WTC11 (cell line): ENCODE results near the gene QSOX2. TPM values are rescaled to one million over a fixed set of nuclear protein-coding genes. Genes with fewer than 3 reads are reported as not detected.

Experiments used
- ATAC-seq: fragments of 200-7000 bp; cut with Tn5 transposase; 2 replicates; pipeline ENCODE4 v1.10.0; 2021; ENCODE audit warnings: mild to moderate bottlenecking, moderate library complexity
- CTCF ChIA-PET: fragments of 300-600 bp; sonication (Branson Sonifier 250); formaldehyde crosslinking; loops from one replicate; lab custom pipeline; 2021; ENCODE audit warnings: antibody characterized with exemption; lab: Charles Lee
- POLR2A ChIA-PET: fragments of 350-600 bp; sonication (Branson Sonifier 250); formaldehyde crosslinking; loops from one replicate; lab custom pipeline; 2021; ENCODE audit warnings: antibody characterized with exemption; lab: Charles Lee
- DNase-seq: peaks from one replicate; pipeline ENCODE4 v3.0.0; 2021; ENCODE audit warnings: low spot score
- H3K27ac Mint-ChIP-seq: 2 replicates; pipeline ENCODE4 v1.8.0; 2021; ENCODE audit warnings: mixed read lengths
- H3K27me3 Mint-ChIP-seq: 2 replicates; pipeline ENCODE4 v1.8.0; 2021; ENCODE audit warnings: low read depth, mild to moderate bottlenecking, moderate library complexity, mixed read lengths
- H3K36me3 Mint-ChIP-seq: 2 replicates; pipeline ENCODE4 v1.8.0; 2021; ENCODE audit warnings: mixed read lengths
- H3K4me1 Mint-ChIP-seq: 2 replicates; pipeline ENCODE4 v1.8.0; 2022; ENCODE audit warnings: mixed read lengths
- H3K4me3 Mint-ChIP-seq: 2 replicates; pipeline ENCODE4 v1.8.0; 2021; ENCODE audit warnings: mild to moderate bottlenecking, moderate library complexity, mixed read lengths
- H3K9me3 Mint-ChIP-seq: 2 replicates; pipeline ENCODE4 v1.8.0; 2021; ENCODE audit warnings: mixed read lengths
- CREB1 ChIP-seq: sonication (generic); formaldehyde crosslinking; IDR thresholded peaks from 2 replicates; pipeline ENCODE4 v1.8.0; 2023; ENCODE audit warnings: mild to moderate bottlenecking, missing genetic modification reagents
- CREM ChIP-seq: sonication (generic); formaldehyde crosslinking; IDR thresholded peaks from 2 replicates; pipeline ENCODE4 v1.8.1; 2022; ENCODE audit warnings: mild to moderate bottlenecking, missing genetic modification reagents, moderate library complexity
- ETV6 ChIP-seq: sonication (generic); formaldehyde crosslinking; IDR thresholded peaks from 2 replicates; pipeline ENCODE4 v1.8.1; 2022; ENCODE audit warnings: mild to moderate bottlenecking, missing genetic modification reagents
- FOXJ3 ChIP-seq: sonication (generic); formaldehyde crosslinking; IDR thresholded peaks from 2 replicates; pipeline ENCODE4 v1.9.0; 2021; ENCODE audit warnings: missing genetic modification reagents, mild to moderate bottlenecking, borderline replicate concordance
- IRF2 ChIP-seq: sonication (generic); formaldehyde crosslinking; IDR thresholded peaks from 2 replicates; pipeline ENCODE4 v1.8.0; 2022; ENCODE audit warnings: low read depth, missing genetic modification reagents, borderline replicate concordance
- MYBL2 ChIP-seq: sonication (generic); formaldehyde crosslinking; IDR thresholded peaks from 2 replicates; pipeline ENCODE4 v1.8.1; 2023; ENCODE audit warnings: mild to moderate bottlenecking, moderate library complexity, missing genetic modification reagents
- SMAD3 ChIP-seq: sonication (generic); formaldehyde crosslinking; IDR thresholded peaks from 2 replicates; pipeline ENCODE4 v1.8.0; 2022; ENCODE audit warnings: missing genetic modification reagents, mild to moderate bottlenecking, borderline replicate concordance
- SP1 ChIP-seq: sonication (generic); formaldehyde crosslinking; conservative IDR thresholded peaks from 2 replicates; pipeline ENCODE4 v1.8.1; 2022; ENCODE audit warnings: missing genetic modification reagents
- ZNF232 ChIP-seq: sonication (generic); formaldehyde crosslinking; IDR thresholded peaks from 2 replicates; pipeline ENCODE4 v1.8.0; 2022; ENCODE audit warnings: mild to moderate bottlenecking, missing genetic modification reagents
- total RNA-seq: library from RNA; stranded (reverse); gene quantifications from 3 replicates; pipeline ENCODE4 v1.2.3, GENCODE V29; 2021
- TF ChIP-seq, protein P1 (sequence below): sonication (generic); formaldehyde crosslinking; IDR thresholded peaks from 2 replicates; pipeline ENCODE4 v1.8.0; 2023; ENCODE audit warnings: missing genetic modification reagents
- TF ChIP-seq, protein P2 (sequence below): sonication (generic); formaldehyde crosslinking; IDR thresholded peaks from 2 replicates; pipeline ENCODE4 v1.8.0; 2022; ENCODE audit warnings: missing genetic modification reagents
- TF ChIP-seq, protein P3 (sequence below): fragments of 250-450 bp; sonication (Bioruptor Pico); IDR thresholded peaks from 2 replicates; pipeline ENCODE4 v1.9.0; 2021; ENCODE audit warnings: mild to moderate bottlenecking
- TF ChIP-seq, protein P4 (sequence below): sonication (generic); formaldehyde crosslinking; IDR thresholded peaks from 2 replicates; pipeline ENCODE4 v1.8.1; 2022; ENCODE audit warnings: low read depth, mild to moderate bottlenecking, moderate library complexity, missing genetic modification reagents, borderline replicate concordance
- TF ChIP-seq, protein P5 (sequence below): sonication (generic); formaldehyde crosslinking; IDR thresholded peaks from 2 replicates; pipeline ENCODE4 v1.8.1; 2023; ENCODE audit warnings: mild to moderate bottlenecking, missing genetic modification reagents, moderate library complexity
- TF ChIP-seq, protein P6 (sequence below): sonication (generic); formaldehyde crosslinking; IDR thresholded peaks from 2 replicates; pipeline ENCODE4 v1.8.0; 2022; ENCODE audit warnings: mild to moderate bottlenecking, missing genetic modification reagents
- TF ChIP-seq, protein P7 (sequence below): sonication (generic); formaldehyde crosslinking; IDR thresholded peaks from 2 replicates; pipeline ENCODE4 v1.8.1; 2022; ENCODE audit warnings: low read depth, missing genetic modification reagents, borderline replicate concordance
- TF ChIP-seq, protein P8 (sequence below): sonication (generic); formaldehyde crosslinking; IDR thresholded peaks from 2 replicates; pipeline ENCODE4 v1.8.1; 2022; ENCODE audit warnings: mild to moderate bottlenecking, moderate library complexity, missing genetic modification reagents
- TF ChIP-seq, protein P9 (sequence below): sonication (generic); formaldehyde crosslinking; IDR thresholded peaks from 2 replicates; pipeline ENCODE4 v1.8.0; 2022; ENCODE audit warnings: mild to moderate bottlenecking, missing genetic modification reagents

The QSOX2 gene
- total RNA-seq, 1 experiment from 2014 or later = 33.2 TPM

DNA sequence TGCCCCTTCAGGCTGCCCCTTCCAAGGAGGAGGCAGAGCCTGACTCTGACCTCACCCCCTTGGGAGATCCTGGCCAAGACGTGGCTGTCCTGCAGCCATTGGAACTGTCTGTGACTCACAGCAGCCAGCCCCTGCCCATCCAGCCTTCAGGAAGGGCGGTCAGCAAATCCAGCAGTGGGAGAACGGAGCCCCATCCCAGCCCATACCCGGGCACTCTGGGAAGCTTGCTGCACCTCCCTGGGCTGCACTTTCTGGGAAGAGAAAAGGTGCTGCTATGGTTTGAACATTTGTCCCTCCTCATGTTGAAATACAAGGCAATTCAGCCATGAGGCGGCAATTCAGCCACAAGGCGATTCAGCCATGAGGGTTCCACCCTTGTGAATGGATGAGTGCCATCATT is 33.9 kb upstream of the QSOX2 start:
- CTCF ChIA-PET = no interaction called here
- no peak for ATAC-seq
- TF ChIP-seq, protein P1, sequence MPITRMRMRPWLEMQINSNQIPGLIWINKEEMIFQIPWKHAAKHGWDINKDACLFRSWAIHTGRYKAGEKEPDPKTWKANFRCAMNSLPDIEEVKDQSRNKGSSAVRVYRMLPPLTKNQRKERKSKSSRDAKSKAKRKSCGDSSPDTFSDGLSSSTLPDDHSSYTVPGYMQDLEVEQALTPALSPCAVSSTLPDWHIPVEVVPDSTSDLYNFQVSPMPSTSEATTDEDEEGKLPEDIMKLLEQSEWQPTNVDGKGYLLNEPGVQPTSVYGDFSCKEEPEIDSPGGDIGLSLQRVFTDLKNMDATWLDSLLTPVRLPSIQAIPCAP (CRISPR knock-in tag) = no peak
- TF ChIP-seq, protein P2, sequence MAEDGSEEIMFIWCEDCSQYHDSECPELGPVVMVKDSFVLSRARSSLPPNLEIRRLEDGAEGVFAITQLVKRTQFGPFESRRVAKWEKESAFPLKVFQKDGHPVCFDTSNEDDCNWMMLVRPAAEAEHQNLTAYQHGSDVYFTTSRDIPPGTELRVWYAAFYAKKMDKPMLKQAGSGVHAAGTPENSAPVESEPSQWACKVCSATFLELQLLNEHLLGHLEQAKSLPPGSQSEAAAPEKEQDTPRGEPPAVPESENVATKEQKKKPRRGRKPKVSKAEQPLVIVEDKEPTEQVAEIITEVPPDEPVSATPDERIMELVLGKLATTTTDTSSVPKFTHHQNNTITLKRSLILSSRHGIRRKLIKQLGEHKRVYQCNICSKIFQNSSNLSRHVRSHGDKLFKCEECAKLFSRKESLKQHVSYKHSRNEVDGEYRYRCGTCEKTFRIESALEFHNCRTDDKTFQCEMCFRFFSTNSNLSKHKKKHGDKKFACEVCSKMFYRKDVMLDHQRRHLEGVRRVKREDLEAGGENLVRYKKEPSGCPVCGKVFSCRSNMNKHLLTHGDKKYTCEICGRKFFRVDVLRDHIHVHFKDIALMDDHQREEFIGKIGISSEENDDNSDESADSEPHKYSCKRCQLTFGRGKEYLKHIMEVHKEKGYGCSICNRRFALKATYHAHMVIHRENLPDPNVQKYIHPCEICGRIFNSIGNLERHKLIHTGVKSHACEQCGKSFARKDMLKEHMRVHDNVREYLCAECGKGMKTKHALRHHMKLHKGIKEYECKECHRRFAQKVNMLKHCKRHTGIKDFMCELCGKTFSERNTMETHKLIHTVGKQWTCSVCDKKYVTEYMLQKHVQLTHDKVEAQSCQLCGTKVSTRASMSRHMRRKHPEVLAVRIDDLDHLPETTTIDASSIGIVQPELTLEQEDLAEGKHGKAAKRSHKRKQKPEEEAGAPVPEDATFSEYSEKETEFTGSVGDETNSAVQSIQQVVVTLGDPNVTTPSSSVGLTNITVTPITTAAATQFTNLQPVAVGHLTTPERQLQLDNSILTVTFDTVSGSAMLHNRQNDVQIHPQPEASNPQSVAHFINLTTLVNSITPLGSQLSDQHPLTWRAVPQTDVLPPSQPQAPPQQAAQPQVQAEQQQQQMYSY = no peak
- TF ChIP-seq FOXJ3 (no peak), SP1 (no peak), IRF2 (CRISPR knock-in tag) (no peak), ZNF232 (no peak), CREB1 (CRISPR knock-in tag) (no peak), CREM (CRISPR knock-in tag) (no peak), SMAD3 (CRISPR knock-in tag) (no peak)
- TF ChIP-seq, protein P3, sequence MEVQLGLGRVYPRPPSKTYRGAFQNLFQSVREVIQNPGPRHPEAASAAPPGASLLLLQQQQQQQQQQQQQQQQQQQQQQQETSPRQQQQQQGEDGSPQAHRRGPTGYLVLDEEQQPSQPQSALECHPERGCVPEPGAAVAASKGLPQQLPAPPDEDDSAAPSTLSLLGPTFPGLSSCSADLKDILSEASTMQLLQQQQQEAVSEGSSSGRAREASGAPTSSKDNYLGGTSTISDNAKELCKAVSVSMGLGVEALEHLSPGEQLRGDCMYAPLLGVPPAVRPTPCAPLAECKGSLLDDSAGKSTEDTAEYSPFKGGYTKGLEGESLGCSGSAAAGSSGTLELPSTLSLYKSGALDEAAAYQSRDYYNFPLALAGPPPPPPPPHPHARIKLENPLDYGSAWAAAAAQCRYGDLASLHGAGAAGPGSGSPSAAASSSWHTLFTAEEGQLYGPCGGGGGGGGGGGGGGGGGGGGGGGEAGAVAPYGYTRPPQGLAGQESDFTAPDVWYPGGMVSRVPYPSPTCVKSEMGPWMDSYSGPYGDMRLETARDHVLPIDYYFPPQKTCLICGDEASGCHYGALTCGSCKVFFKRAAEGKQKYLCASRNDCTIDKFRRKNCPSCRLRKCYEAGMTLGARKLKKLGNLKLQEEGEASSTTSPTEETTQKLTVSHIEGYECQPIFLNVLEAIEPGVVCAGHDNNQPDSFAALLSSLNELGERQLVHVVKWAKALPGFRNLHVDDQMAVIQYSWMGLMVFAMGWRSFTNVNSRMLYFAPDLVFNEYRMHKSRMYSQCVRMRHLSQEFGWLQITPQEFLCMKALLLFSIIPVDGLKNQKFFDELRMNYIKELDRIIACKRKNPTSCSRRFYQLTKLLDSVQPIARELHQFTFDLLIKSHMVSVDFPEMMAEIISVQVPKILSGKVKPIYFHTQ (CRISPR knock-in tag) = no peak
- TF ChIP-seq, protein P4, sequence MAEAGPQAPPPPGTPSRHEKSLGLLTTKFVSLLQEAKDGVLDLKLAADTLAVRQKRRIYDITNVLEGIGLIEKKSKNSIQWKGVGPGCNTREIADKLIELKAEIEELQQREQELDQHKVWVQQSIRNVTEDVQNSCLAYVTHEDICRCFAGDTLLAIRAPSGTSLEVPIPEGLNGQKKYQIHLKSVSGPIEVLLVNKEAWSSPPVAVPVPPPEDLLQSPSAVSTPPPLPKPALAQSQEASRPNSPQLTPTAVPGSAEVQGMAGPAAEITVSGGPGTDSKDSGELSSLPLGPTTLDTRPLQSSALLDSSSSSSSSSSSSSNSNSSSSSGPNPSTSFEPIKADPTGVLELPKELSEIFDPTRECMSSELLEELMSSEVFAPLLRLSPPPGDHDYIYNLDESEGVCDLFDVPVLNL = no peak
- TF ChIP-seq, protein P5, sequence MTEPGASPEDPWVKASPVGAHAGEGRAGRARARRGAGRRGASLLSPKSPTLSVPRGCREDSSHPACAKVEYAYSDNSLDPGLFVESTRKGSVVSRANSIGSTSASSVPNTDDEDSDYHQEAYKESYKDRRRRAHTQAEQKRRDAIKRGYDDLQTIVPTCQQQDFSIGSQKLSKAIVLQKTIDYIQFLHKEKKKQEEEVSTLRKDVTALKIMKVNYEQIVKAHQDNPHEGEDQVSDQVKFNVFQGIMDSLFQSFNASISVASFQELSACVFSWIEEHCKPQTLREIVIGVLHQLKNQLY (CRISPR knock-in tag) = no peak
- TF ChIP-seq, protein P6, sequence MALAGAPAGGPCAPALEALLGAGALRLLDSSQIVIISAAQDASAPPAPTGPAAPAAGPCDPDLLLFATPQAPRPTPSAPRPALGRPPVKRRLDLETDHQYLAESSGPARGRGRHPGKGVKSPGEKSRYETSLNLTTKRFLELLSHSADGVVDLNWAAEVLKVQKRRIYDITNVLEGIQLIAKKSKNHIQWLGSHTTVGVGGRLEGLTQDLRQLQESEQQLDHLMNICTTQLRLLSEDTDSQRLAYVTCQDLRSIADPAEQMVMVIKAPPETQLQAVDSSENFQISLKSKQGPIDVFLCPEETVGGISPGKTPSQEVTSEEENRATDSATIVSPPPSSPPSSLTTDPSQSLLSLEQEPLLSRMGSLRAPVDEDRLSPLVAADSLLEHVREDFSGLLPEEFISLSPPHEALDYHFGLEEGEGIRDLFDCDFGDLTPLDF (CRISPR knock-in tag) = no peak
- H3K4me3 Mint-ChIP-seq = no peak overlapping the region
- POLR2A ChIA-PET = no interaction called here
- H3K9me3 Mint-ChIP-seq = peaks cover 4% of the 10 kb centered on the region; the same call in 1 of the 2 replicates
- no peak overlapping the region for H3K27ac Mint-ChIP-seq
- peaks cover 7% of the 10 kb centered on the region; the same call in 1 of the 2 replicates for H3K4me1 Mint-ChIP-seq
- no peaks in the 10 kb centered on the region for H3K27me3 Mint-ChIP-seq
- DNase-seq = no peak
- no peaks in the 10 kb centered on the region for H3K36me3 Mint-ChIP-seq

DNA sequence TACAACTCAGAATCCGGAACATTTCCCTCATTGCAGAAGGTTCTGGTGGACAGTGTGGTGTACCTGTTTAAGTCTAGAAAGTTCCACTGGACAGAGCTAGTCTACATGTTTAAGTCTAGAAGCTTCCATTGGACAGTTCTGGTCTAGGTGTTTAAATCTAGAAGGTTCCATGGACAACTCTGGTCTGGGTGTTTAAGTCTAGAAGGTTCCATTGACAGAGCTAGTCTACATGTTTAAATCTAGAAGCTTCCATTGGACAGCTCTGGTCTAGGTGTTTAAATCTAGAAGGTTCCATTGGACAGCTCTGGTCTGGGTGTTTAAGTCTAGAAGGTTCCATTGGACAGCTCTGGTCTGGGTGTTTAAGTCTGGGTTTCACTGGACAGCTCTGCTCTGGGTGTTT is 33.3 kb upstream of the QSOX2 start:
- H3K27me3 Mint-ChIP-seq = no peaks in the 10 kb centered on the region
- H3K36me3 Mint-ChIP-seq = no peaks in the 10 kb centered on the region
- H3K27ac Mint-ChIP-seq = no peak overlapping the region
- ChIA-PET CTCF (interaction anchor here (0.6 to 1.5 kb wide), 2 partner anchors 11 to 92 kb away, joined by 3 to 10 read pairs; no protein-coding TSS in a partner anchor), POLR2A (no interaction called here)
- peaks cover 4% of the 10 kb centered on the region; the same call in 1 of the 2 replicates for H3K4me1 Mint-ChIP-seq
- DNase-seq (no peak), ATAC-seq (no peak)
- H3K4me3 Mint-ChIP-seq = no peak overlapping the region
- H3K9me3 Mint-ChIP-seq = peaks cover 4% of the 10 kb centered on the region; the same call in 1 of the 2 replicates
- TF ChIP-seq ETV6 (CRISPR knock-in tag) (no peak), MYBL2 (no peak)
- TF ChIP-seq, protein P7, sequence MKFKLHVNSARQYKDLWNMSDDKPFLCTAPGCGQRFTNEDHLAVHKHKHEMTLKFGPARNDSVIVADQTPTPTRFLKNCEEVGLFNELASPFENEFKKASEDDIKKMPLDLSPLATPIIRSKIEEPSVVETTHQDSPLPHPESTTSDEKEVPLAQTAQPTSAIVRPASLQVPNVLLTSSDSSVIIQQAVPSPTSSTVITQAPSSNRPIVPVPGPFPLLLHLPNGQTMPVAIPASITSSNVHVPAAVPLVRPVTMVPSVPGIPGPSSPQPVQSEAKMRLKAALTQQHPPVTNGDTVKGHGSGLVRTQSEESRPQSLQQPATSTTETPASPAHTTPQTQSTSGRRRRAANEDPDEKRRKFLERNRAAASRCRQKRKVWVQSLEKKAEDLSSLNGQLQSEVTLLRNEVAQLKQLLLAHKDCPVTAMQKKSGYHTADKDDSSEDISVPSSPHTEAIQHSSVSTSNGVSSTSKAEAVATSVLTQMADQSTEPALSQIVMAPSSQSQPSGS (CRISPR knock-in tag) = no peak
- TF ChIP-seq, protein P3 (CRISPR knock-in tag) = no peak
- TF ChIP-seq, protein P8, sequence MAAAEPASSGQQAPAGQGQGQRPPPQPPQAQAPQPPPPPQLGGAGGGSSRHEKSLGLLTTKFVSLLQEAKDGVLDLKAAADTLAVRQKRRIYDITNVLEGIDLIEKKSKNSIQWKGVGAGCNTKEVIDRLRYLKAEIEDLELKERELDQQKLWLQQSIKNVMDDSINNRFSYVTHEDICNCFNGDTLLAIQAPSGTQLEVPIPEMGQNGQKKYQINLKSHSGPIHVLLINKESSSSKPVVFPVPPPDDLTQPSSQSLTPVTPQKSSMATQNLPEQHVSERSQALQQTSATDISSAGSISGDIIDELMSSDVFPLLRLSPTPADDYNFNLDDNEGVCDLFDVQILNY (CRISPR knock-in tag) = no peak
- TF ChIP-seq, protein P9, sequence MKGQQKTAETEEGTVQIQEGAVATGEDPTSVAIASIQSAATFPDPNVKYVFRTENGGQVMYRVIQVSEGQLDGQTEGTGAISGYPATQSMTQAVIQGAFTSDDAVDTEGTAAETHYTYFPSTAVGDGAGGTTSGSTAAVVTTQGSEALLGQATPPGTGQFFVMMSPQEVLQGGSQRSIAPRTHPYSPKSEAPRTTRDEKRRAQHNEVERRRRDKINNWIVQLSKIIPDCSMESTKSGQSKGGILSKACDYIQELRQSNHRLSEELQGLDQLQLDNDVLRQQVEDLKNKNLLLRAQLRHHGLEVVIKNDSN (CRISPR knock-in tag) = no peak
